GM12864 (cell line): ENCODE measurements around the gene DET1.

Experiments used
- DNase-seq: peaks from one replicate; pipeline ENCODE4 v3.0.0-alpha.2; 2011; ENCODE audit warnings: low read depth
- H3K4me3 ChIP-seq: 2 replicates; pipeline ENCODE4 v1.5.1; 2011; ENCODE audit warnings: mild to moderate bottlenecking, low read depth, low read length, control low read depth
- TF ChIP-seq, protein P1 (sequence below): IDR thresholded peaks from 2 replicates; pipeline ENCODE4 v1.5.1; 2011; ENCODE audit warnings: low read depth, mild to moderate bottlenecking, moderate library complexity, low read length, control low read depth, inconsistent platforms; ENCODE audit errors: missing control alignments

DET1 gene

DNA sequence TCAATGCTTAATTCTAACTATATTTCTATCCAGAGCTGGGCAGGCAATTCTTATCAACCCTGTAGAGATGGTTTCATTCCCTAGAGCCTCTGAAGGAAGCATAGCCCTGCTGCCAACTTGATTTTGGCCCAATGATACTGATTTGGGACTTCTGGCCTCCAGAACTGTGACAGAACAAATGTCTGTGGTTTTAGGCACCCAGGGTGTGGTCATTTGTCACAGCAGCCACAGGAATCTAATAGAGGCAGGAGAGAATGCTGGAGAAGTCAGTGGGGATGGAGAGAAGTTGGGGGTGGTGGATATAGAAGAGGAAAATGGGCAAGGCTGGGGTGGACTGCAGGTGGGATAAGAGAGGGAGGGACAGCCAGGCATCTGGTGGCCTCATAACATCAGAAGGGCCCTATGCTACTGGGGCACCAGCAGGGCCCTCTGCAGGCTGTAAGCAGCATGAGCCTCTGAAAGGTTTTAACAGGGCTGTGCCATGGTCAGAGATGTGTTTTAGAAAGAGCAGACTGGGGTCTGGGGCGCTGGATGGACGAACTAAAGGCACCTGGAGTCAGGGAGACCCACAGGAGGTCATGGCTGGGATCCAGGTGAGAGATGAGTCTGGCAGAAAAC is 59.2 kb downstream of the DET1 start:
- TF ChIP-seq, protein P1, sequence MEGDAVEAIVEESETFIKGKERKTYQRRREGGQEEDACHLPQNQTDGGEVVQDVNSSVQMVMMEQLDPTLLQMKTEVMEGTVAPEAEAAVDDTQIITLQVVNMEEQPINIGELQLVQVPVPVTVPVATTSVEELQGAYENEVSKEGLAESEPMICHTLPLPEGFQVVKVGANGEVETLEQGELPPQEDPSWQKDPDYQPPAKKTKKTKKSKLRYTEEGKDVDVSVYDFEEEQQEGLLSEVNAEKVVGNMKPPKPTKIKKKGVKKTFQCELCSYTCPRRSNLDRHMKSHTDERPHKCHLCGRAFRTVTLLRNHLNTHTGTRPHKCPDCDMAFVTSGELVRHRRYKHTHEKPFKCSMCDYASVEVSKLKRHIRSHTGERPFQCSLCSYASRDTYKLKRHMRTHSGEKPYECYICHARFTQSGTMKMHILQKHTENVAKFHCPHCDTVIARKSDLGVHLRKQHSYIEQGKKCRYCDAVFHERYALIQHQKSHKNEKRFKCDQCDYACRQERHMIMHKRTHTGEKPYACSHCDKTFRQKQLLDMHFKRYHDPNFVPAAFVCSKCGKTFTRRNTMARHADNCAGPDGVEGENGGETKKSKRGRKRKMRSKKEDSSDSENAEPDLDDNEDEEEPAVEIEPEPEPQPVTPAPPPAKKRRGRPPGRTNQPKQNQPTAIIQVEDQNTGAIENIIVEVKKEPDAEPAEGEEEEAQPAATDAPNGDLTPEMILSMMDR: no peak
- DNase-seq: no peak

DNA sequence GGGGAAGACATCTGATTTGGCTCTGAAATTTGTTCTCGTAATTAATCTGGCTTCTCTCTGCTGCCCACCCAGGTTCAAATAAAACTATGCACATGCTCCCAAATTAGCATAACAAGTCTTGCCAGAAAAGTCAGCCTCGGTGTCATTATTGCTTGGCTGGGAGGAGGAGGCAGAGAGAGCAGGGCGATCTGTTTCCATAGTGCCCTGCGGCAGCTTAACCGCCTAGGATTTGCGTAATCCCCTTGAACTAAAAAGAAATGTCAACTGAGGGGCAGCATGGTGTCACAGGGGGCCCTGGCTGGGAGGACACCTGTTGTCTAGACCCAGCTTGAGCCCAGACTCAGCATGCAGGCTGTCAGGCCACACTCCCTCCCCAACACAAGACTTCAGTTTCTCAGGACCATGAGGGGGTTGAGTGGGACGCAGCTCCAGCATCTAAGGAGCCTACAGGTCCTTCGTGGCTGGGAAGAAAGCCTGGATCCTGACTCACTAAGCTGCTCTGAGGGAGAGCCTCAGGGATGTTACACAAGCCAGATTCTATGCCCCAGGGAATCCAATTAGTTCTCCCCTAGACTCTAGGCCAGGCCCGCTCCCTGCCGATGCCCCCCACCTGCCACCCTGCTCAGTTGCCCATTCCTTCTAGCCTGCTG is 61.7 kb downstream of the DET1 start:
- DNase-seq: no peak
- TF ChIP-seq, protein P1: no peak

More for the DNA sequence above, 59.2 kb downstream of the DET1 start:
- no peak overlapping the region for H3K4me3 ChIP-seq

DNA sequence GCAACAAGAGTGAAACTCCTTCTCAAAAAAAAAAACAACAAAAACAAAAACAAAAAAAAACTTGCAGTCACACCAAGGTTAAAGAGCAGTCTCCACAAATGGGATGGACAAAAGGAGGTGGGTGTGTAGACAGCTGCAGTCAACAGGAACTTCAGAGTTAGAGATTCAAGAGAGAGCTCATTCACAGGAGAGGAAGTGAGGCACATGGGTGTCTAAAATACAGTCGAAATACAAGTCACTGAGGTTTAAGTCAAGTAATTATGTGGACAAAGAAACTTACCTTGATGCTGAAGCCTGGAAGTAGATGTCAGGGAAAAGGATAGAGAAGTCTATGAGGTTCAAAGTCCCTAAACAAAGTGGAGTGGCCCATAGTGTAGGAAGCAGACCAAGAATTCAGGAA is 64.2 kb downstream of the DET1 start:
- no peak overlapping the region for H3K4me3 ChIP-seq
- TF ChIP-seq, protein P1: no peak
- DNase-seq: no peak

More for the DNA sequence above, 61.7 kb downstream of the DET1 start:
- no peak overlapping the region for H3K4me3 ChIP-seq

DNA sequence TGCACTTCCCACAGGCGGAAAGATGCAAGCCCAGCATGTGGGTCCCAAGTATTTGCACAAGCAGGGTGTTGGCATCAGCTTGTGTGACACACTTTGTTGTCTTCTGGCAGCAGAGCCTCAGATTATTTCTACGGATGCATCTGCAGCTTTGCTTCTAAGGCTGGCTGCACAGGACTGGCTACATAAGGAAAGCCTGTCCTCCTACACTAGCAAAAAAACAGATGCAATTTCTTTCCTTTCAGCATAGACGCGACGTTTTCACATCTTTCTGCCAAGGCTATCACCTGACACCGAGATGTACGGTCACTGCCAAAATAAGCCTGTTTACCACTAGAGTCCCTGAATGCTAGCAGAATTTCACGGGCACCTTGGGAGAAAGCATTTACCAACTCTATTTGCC is 65.5 kb downstream of the DET1 start:
- no peak overlapping the region for H3K4me3 ChIP-seq
- TF ChIP-seq, protein P1: no peak
- no peak for DNase-seq

DNA sequence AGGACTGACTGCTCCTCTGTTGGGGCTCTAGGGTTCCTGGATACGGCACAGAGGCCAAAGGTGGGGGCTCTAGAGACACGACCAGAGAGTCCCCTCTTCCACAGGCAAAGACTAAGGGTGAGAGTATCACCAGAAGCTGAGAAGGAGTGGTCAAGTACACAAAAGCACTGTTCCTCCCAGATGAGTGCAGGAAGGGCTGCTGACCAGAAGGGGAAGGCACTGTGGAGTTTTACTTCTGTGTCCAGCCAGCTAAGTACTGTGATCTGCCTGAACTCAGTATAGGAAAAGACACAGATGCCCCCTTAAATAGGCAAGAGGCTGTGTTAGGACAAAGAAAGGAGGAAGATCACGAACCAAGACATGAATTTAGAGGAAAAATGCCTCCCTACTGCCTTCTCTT is 67.3 kb downstream of the DET1 start:
- TF ChIP-seq, protein P1: no peak
- DNase-seq: no peak
- H3K4me3 ChIP-seq: no peak overlapping the region

DNA sequence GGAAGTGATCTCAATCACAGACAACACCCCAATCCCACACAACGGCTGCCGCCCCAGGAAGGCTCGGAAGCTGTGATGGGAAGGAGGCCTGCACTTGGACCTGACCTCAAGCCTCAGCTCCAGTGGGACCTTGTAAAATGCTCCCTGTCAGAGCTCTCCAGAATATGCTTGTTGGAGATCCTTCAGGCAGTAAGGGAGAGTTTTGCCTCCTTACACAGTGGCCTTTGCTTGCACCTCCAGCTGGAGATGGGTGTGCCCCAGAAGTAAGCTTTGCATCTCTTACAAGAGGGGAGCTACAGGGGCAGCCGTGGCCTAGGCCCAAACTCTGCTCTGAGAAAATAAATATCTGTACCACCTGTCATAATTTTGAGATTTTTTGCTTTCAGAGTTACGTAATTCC is 68.6 kb downstream of the DET1 start:
- DNase-seq: no peak
- TF ChIP-seq, protein P1: no peak
- no peak overlapping the region for H3K4me3 ChIP-seq

DNA sequence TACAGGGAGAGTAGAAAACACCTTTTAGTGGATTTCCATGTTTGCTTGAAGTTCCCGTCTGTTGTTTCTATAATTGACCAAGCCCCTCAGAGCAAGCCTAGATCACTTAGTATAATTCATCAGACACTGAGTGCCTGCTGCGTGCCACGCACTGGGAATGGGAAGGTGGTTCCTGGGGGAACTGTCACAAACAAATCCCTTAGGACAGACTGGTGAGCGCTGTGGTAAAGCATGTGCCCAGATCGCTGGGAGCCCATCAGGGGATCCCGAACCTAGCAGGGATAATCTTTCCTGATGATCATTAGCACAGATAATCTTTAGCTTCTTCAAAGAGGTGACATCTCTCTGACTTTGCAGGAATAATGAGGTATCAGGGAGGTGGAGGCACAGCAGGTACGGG is 69.4 kb downstream of the DET1 start:
- TF ChIP-seq, protein P1: no peak
- H3K4me3 ChIP-seq: no peak overlapping the region
- DNase-seq: no peak
